C4-2B (cell line): Measurements from ENCODE around the gene CDC42SE1.
A peak's percentile ranks its signal among the peaks of the same experiment; 100 is the strongest.

Source experiments
- H3K27ac ChIP-seq: fragments of 450-650 bp; 2 replicates; pipeline ENCODE4 v1.5.1; 2017
- CTCF ChIP-seq: fragments of 450-650 bp; conservative IDR thresholded peaks from 2 replicates; pipeline ENCODE4 v1.5.1; 2017; ENCODE audit warnings: mild to moderate bottlenecking
- ZFX ChIP-seq: fragments of 450-650 bp; IDR thresholded peaks from 2 replicates; pipeline ENCODE4 v1.6.1; 2017

CDC42SE1 gene

GRCh38 chr1:151060657-151061421 is 1.4 kb upstream of the CDC42SE1 start:
- TF ChIP-seq ZFX = no peak
- TF ChIP-seq CTCF = no peak
- H3K27ac ChIP-seq = no peak overlapping the region

- H3K27ac ChIP-seq = peak within 1 kb of the TSS; percentile 97
- TF ChIP-seq ZFX (no peak), CTCF (no peak)
These were observed 710 bp upstream of the CDC42SE1 start, which contains the start of gene MLLT11 for GRCh38 chr1:151060007-151060656. MLLT11 (plus strand) TSS chr1:151060397; CDS start chr1:151067225, 6,828 bp downstream.

- TF ChIP-seq ZFX = peak; percentile 76
- TF ChIP-seq CTCF = no peak
- H3K27ac ChIP-seq = peak overlapping the region; percentile 97
These were observed 730 bp downstream of the CDC42SE1 start for GRCh38 chr1:151058692-151059091.

- peak overlapping the region; percentile 97 for H3K27ac ChIP-seq
- no peak for TF ChIP-seq CTCF
- TF ChIP-seq ZFX = no peak
These were observed 3.3 kb downstream of the CDC42SE1 start for GRCh38 chr1:151056149-151056548.

- TF ChIP-seq CTCF (no peak), ZFX (no peak)
- H3K27ac ChIP-seq = peak overlapping the region; percentile 97
These were observed 3.8 kb downstream of the CDC42SE1 start for GRCh38 chr1:151055581-151055980.

GRCh38 chr1:151054971-151055547 is 4.4 kb downstream of the CDC42SE1 start:
- peak overlapping the region; percentile 97 for H3K27ac ChIP-seq

More at GRCh38 chr1:151054971-151055547, 4.4 kb downstream of the CDC42SE1 start:
- TF ChIP-seq ZFX = no peak
- no peak for TF ChIP-seq CTCF
